SU-DHL-6 (cell line): ENCODE measurements around the gene TMA7B.

Experiments
- H2AFZ ChIP-seq: fragments of 200-600 bp; sonication (generic); 2 replicates; pipeline ENCODE4 v1.6.1; 2014; ENCODE audit warnings: low read depth, mild to moderate bottlenecking, moderate library complexity, mixed read lengths, antibody characterized with exemption, low read length; ENCODE audit not compliant: severe bottlenecking
- H3F3A ChIP-seq: fragments of 200-600 bp; shearing (Covaris generic); 2 replicates; pipeline ENCODE4 v1.6.0; 2016; ENCODE audit warnings: antibody characterized with exemption, mild to moderate bottlenecking; ENCODE audit not compliant: insufficient read depth
- H3K27ac ChIP-seq: fragments of 200-600 bp; sonication (generic); 2 replicates; pipeline ENCODE4 v1.5.1; 2016; ENCODE audit warnings: low read depth, mild to moderate bottlenecking, low read length, moderate library complexity, mixed read lengths
- H3K27me3 ChIP-seq: fragments of 200-600 bp; sonication (generic), shearing (Covaris generic); 2 replicates; pipeline ENCODE4 v1.6.0; 2014; ENCODE audit warnings: mild to moderate bottlenecking, low read length
- H3K36me3 ChIP-seq: fragments of 200-600 bp; sonication (generic); 2 replicates; pipeline ENCODE4 v1.6.1; 2014; ENCODE audit warnings: mild to moderate bottlenecking, low read length, mixed read lengths
- H3K4me2 ChIP-seq: fragments of 300-600, 200-600 bp; shearing (Covaris generic), sonication (generic); 2 replicates; pipeline ENCODE4 v1.6.0; 2014; ENCODE audit warnings: low read length, low read depth, mild to moderate bottlenecking; ENCODE audit not compliant: poor library complexity, severe bottlenecking
- H3K4me3 ChIP-seq: fragments of 200-600 bp; sonication (generic); 2 replicates; pipeline ENCODE4 v1.5.1; 2014; ENCODE audit warnings: antibody characterized with exemption, low read length, mild to moderate bottlenecking, mixed read lengths; ENCODE audit not compliant: insufficient read depth, poor library complexity, severe bottlenecking
- H3K79me2 ChIP-seq: fragments of 200-600 bp; sonication (generic); 2 replicates; pipeline ENCODE4 v1.6.1; 2014; ENCODE audit warnings: mild to moderate bottlenecking, low read length, moderate library complexity; ENCODE audit not compliant: insufficient read depth
- H3K9ac ChIP-seq: fragments of 200-600 bp; sonication (generic); 2 replicates; pipeline ENCODE4 v1.7.0; 2014; ENCODE audit warnings: mild to moderate bottlenecking, low read length
- H3K9me2 ChIP-seq: fragments of 200-600 bp; sonication (generic); replicated peaks from 2 replicates; pipeline ENCODE4 v1.6.1; 2014; ENCODE audit warnings: low read length; ENCODE audit not compliant: insufficient read depth
- H3K9me3 ChIP-seq: fragments of 200-600 bp; sonication (generic); 2 replicates; pipeline ENCODE4 v1.6.1; 2014; ENCODE audit warnings: low read length, mixed read lengths; ENCODE audit not compliant: insufficient read depth
- H4K20me1 ChIP-seq: fragments of 200-600 bp; sonication (generic); 2 replicates; pipeline ENCODE4 v1.6.1; 2014; ENCODE audit warnings: low read depth, mild to moderate bottlenecking, antibody characterized with exemption, low read length, moderate library complexity, mixed read lengths
- CTCF ChIP-seq: fragments of 200-600 bp; sonication (generic); IDR thresholded peaks from one replicate; pipeline ENCODE4 v1.5.1; 2017; ENCODE audit warnings: antibody characterized with exemption, mild to moderate bottlenecking, low read length, moderate library complexity; ENCODE audit not compliant: insufficient read depth, poor library complexity, severe bottlenecking
- EZH2phosphoT487 ChIP-seq: fragments of 200-600 bp; sonication (generic), shearing (Covaris generic); conservative IDR thresholded peaks from 2 replicates; pipeline ENCODE4 v1.6.1; 2018; ENCODE audit warnings: mild to moderate bottlenecking, antibody characterized with exemption, low read length, moderate library complexity, mixed read lengths

TMA7B gene

GRCh38 chr22:39994041-39994565, 33.9 kb downstream of the TMA7B start:
- no peak overlapping the region for H3K9ac ChIP-seq
- H3K9me3 ChIP-seq = no peaks in the 10 kb centered on the region
- no peaks in the 10 kb centered on the region for H4K20me1 ChIP-seq
- H3K9me2 ChIP-seq = no peaks in the 10 kb centered on the region
- no peak overlapping the region for H3K4me2 ChIP-seq
- H3K79me2 ChIP-seq = no peaks in the 10 kb centered on the region
- no peaks in the 10 kb centered on the region for H3K27me3 ChIP-seq
- TF ChIP-seq EZH2phosphoT487 = no peak
- no peak for TF ChIP-seq CTCF
- no peak overlapping the region for H3K4me3 ChIP-seq
- no peaks in the 10 kb centered on the region for H3F3A ChIP-seq
- H3K36me3 ChIP-seq = no peaks in the 10 kb centered on the region
- H3K27ac ChIP-seq = no peak overlapping the region
- H2AFZ ChIP-seq = no peak overlapping the region

- Histone ChIP-seq H3K27ac (no peak within 1 kb of the TSS), H3K9me2 (no peaks in the 10 kb centered on the region), H3K79me2 (no peaks in the 10 kb centered on the region), H3K27me3 (no peaks in the 10 kb centered on the region), H3K4me2 (no peak within 1 kb of the TSS), H3F3A (no peaks in the 10 kb centered on the region), H3K9ac (no peak within 1 kb of the TSS), H3K36me3 (no peaks in the 10 kb centered on the region), H3K4me3 (no peak within 1 kb of the TSS), H4K20me1 (no peaks in the 10 kb centered on the region), H3K9me3 (no peaks in the 10 kb centered on the region), H2AFZ (no peak within 1 kb of the TSS)
- TF ChIP-seq CTCF (no peak), EZH2phosphoT487 (no peak)
These were observed 34.6 kb downstream of the TMA7B start, which contains the start of gene FAM83F for GRCh38 chr22:39994566-39995392. FAM83F (plus strand) TSS chr22:39994954; CDS start chr22:39995043, 89 bp downstream.

- Histone ChIP-seq H3K36me3 (no peaks in the 10 kb centered on the region), H3K27me3 (no peaks in the 10 kb centered on the region), H3K4me3 (no peak overlapping the region), H3K9ac (no peak overlapping the region), H3K9me3 (no peaks in the 10 kb centered on the region), H3K27ac (no peak overlapping the region), H3F3A (no peaks in the 10 kb centered on the region), H3K9me2 (no peaks in the 10 kb centered on the region), H3K4me2 (no peak overlapping the region), H2AFZ (no peak overlapping the region), H3K79me2 (no peaks in the 10 kb centered on the region), H4K20me1 (no peaks in the 10 kb centered on the region)
- no peak for TF ChIP-seq EZH2phosphoT487
- no peak for TF ChIP-seq CTCF
These were observed 35.4 kb downstream of the TMA7B start for GRCh38 chr22:39995393-39996252.
